Trophoblast cell (in vitro differentiated cells and primary cell): ENCODE measurements around the gene IL17REL.

Source experiments
- DNase-seq, 2 donors: peaks; one replicate each; pipeline ENCODE4 v3.0.0-alpha.2; 2016
- H2AFZ ChIP-seq: 2 replicates; pipeline ENCODE4 v1.6.1; 2013; ENCODE audit warnings: low read length, moderate library complexity, mild to moderate bottlenecking; ENCODE audit not compliant: insufficient read depth, poor library complexity
- H2AK5ac ChIP-seq: 2 replicates; pipeline ENCODE4 v1.6.1; 2013; ENCODE audit warnings: mild to moderate bottlenecking, low read length
- H2BK120ac ChIP-seq: 2 replicates; pipeline ENCODE4 v1.6.1; 2013; ENCODE audit warnings: low read length, mild to moderate bottlenecking, moderate library complexity; ENCODE audit not compliant: insufficient read depth, poor library complexity
- H2BK12ac ChIP-seq: 2 replicates; pipeline ENCODE4 v1.6.1; 2013; ENCODE audit warnings: mild to moderate bottlenecking, low read length, moderate library complexity
- H2BK5ac ChIP-seq: 2 replicates; pipeline ENCODE4 v1.6.1; 2013; ENCODE audit warnings: low read length, low read depth, moderate library complexity, mild to moderate bottlenecking; ENCODE audit not compliant: poor library complexity
- H3K14ac ChIP-seq: 2 replicates; pipeline ENCODE4 v1.6.1; 2013; ENCODE audit warnings: mild to moderate bottlenecking, low read length
- H3K18ac ChIP-seq: 2 replicates; pipeline ENCODE4 v1.6.1; 2013; ENCODE audit warnings: mild to moderate bottlenecking, low read length
- H3K23ac ChIP-seq: 2 replicates; pipeline ENCODE4 v1.6.1; 2013; ENCODE audit warnings: low read length
- H3K27ac ChIP-seq: 2 replicates; pipeline ENCODE4 v1.5.1; 2013; ENCODE audit warnings: low read depth, mild to moderate bottlenecking, inconsistent platforms, low read length, moderate library complexity
- H3K27me3 ChIP-seq: 2 replicates; pipeline ENCODE4 v1.6.1; 2013; ENCODE audit warnings: inconsistent platforms, mild to moderate bottlenecking, low read length, moderate library complexity; ENCODE audit not compliant: insufficient read depth
- H3K36me3 ChIP-seq, 2 experiments: 1 replicate in 1 of 2; 2 replicates in 1 of 2; pipeline ENCODE4 v1.6.1; 2013; ENCODE audit warnings: low read length in 2 of 2, mild to moderate bottlenecking in 2 of 2, moderate library complexity in 1 of 2; ENCODE audit not compliant: insufficient read depth in 2 of 2, control insufficient read depth in 1 of 2
- H3K4ac ChIP-seq: 2 replicates; pipeline ENCODE4 v1.6.1; 2013; ENCODE audit warnings: low read depth, mild to moderate bottlenecking, low read length, moderate library complexity
- H3K4me1 ChIP-seq, 2 experiments: 1 replicate in 1 of 2; 2 replicates in 1 of 2; pipeline ENCODE4 v1.6.1; 2013; ENCODE audit warnings: low read length in 2 of 2, mild to moderate bottlenecking in 2 of 2, moderate library complexity in 1 of 2; ENCODE audit not compliant: insufficient read depth in 2 of 2, control insufficient read depth in 1 of 2
- H3K4me2 ChIP-seq: 2 replicates; pipeline ENCODE4 v1.6.1; 2013; ENCODE audit warnings: inconsistent platforms, mild to moderate bottlenecking, low read length, moderate library complexity
- H3K4me3 ChIP-seq: 2 replicates; pipeline ENCODE4 v1.5.1; 2013; ENCODE audit warnings: mild to moderate bottlenecking, low read depth, low read length, inconsistent platforms
- H3K79me1 ChIP-seq: one replicate; pipeline ENCODE4 v1.6.1; 2013; ENCODE audit warnings: low read length
- H3K79me2 ChIP-seq: 2 replicates; pipeline ENCODE4 v1.6.1; 2013; ENCODE audit warnings: low read length, mild to moderate bottlenecking; ENCODE audit not compliant: control insufficient read depth, insufficient read depth, poor library complexity
- H3K9ac ChIP-seq: 2 replicates; pipeline ENCODE4 v1.6.1; 2013; ENCODE audit warnings: mild to moderate bottlenecking, low read length
- H3K9me3 ChIP-seq: 2 replicates; pipeline ENCODE4 v1.6.1; 2013; ENCODE audit warnings: low read depth, mild to moderate bottlenecking, control low read depth, inconsistent platforms, low read length; ENCODE audit not compliant: insufficient read depth
- H4K12ac ChIP-seq: 2 replicates; pipeline ENCODE4 v1.6.1; 2013; ENCODE audit warnings: low read depth, mild to moderate bottlenecking, low read length, moderate library complexity
- H4K8ac ChIP-seq: 2 replicates; pipeline ENCODE4 v1.6.1; 2013; ENCODE audit warnings: low read depth, mild to moderate bottlenecking, low read length, moderate library complexity
- H4K91ac ChIP-seq: one replicate; pipeline ENCODE4 v1.6.1; 2013; ENCODE audit warnings: low read depth, mild to moderate bottlenecking, low read length, moderate library complexity
- WGBS: extraction: QIAGEN DNeasy Blood & Tissue Kit; methylation state at CpG from one replicate; pipeline ENCODE4 v1.1.7; 2013; ENCODE audit warnings: missing lambda C conversion rate; ENCODE audit not compliant: insufficient read length, insufficient coverage; ENCODE audit errors: extremely low coverage; 5-methylcytosine and 5-hydroxymethylcytosine counted together

The IL17REL gene

DNA sequence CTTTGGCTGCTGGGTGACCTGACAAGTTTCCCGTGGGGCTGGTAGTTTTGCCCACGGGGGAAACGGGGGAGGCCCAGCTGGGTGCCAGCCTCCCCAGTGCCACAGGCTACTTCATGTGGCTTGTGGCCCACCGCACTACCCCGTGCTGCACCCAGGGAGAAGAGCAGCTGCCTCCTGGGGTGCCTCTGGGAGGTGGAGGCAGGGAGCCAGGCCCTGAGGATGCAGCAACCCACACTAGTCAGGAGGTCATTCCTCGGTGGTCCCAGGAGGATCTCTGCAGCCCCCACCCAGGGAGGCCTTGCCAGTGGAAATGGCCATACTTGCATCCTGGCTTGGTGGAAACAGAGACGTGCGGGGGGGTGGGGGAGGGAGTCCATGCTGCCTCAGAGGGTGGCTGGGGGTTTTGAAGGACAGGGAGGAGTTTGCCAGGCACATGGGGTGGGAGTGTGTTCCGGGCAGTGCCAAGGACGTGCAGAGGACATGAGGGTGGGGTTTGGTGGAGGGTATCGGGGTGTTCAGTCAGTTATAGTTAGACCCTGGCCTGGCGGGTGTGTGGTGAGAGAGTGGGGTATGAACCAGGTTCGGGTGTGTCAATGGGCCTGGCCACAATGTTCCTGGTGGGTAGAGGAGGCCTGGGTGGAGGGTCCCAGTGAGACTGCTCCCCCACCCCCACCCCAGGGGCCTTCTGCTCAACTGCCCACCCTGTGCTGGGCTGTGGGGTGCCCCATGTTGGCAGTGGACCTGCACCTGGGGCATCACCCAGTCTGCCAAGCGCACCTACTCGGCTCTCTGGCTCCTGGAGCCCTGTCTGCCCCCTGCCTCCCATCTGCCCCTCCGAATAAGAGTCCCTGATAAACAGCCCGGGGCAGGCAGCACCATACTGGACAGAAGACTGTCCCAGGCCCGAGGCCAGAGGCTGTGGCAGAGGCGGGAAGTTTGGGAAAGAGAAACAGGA is 48.2 kb downstream of the IL17REL start:
- no CpG with 5 or more reads among the region's 19 CpGs for WGBS
- no peak overlapping the region for H3K23ac ChIP-seq
- peaks cover 43% of the 10 kb centered on the region for H3K79me1 ChIP-seq

DNA sequence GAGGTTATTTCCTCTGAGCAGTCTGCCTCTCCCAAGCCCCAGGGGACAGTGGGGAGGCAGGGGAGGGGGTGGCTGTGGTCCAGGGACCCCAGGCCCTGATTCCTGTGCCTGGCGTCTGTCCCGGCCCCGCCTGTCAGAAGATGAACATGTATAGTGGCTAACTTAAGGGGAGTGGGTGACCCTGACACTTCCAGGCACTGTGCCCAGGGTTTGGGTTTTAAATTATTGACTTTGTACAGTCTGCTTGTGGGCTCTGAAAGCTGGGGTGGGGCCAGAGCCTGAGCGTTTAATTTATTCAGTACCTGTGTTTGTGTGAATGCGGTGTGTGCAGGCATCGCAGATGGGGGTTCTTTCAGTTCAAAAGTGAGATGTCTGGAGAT is 48.9 kb downstream of the IL17REL start:
- no peak overlapping the region for H3K9ac ChIP-seq
- WGBS, result no CpG with 5 or more reads among the region's 6 CpGs

More for the DNA sequence above, 48.2 kb downstream of the IL17REL start:
- Histone ChIP-seq H3K18ac (no peak overlapping the region), H3K9ac (no peak overlapping the region), H3K14ac (peak overlapping the region; percentile 7), H3K4me2 (no peak overlapping the region), H3K9me3 (peaks cover 4% of the 10 kb centered on the region), H2BK5ac (no peak overlapping the region), H2BK120ac (no peak overlapping the region), H2BK12ac (no peak overlapping the region), H2AFZ (no peak overlapping the region), H3K27ac (peak overlapping the region; percentile 4), H4K91ac (no peak overlapping the region), H4K8ac (peak overlapping the region; percentile 12), H2AK5ac (no peak overlapping the region), H3K27me3 (no peaks in the 10 kb centered on the region), H3K4me3 (no peak overlapping the region), H4K12ac (no peak overlapping the region), H3K4ac (peak overlapping the region; percentile 19), H3K79me2 (peaks cover 27% of the 10 kb centered on the region), H3K36me3 (peaks cover 31 to 32% of the 10 kb centered on the region in 2 experiments), H3K4me1 (peaks cover 49 to 54% of the 10 kb centered on the region in 2 experiments)
- no peak for DNase-seq

DNA sequence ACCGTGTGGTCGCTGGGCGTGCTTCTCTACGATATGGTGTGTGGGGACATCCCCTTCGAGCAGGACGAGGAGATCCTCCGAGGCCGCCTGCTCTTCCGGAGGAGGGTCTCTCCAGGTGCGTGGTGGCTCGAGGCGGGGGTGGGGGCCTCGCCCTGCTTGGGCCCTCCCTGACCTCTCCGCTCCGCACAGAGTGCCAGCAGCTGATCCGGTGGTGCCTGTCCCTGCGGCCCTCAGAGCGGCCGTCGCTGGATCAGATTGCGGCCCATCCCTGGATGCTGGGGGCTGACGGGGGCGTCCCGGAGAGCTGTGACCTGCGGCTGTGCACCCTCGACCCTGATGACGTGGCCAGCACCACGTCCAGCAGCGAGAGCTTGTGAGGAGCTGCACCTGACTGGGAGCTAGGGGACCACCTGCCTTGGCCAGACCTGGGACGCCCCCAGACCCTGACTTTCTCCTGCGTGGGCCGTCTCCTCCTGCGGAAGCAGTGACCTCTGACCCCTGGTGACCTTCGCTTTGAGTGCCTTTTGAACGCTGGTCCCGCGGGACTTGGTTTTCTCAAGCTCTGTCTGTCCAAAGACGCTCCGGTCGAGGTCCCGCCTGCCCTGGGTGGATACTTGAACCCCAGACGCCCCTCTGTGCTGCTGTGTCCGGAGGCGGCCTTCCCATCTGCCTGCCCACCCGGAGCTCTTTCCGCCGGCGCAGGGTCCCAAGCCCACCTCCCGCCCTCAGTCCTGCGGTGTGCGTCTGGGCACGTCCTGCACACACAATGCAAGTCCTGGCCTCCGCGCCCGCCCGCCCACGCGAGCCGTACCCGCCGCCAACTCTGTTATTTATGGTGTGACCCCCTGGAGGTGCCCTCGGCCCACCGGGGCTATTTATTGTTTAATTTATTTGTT is 49.6 kb downstream of the IL17REL start:
- peak overlapping the region; percentile 7 for H2AFZ ChIP-seq
- H3K36me3 ChIP-seq, result peaks cover 31 to 32% of the 10 kb centered on the region in 2 experiments
- peaks cover 47 to 59% of the 10 kb centered on the region in 2 experiments for H3K4me1 ChIP-seq
- peak overlapping the region; percentile 34 for H3K4me2 ChIP-seq
- H3K79me2 ChIP-seq, result peaks cover 27% of the 10 kb centered on the region
- no peak overlapping the region for H3K9ac ChIP-seq
- no CpG with 5 or more reads among the region's 63 CpGs for WGBS
- H2BK5ac ChIP-seq, result peak overlapping the region; percentile 66
- peak overlapping the region; percentile 37 for H2BK12ac ChIP-seq
- no peak overlapping the region for H3K23ac ChIP-seq
- H2AK5ac ChIP-seq, result peak overlapping the region; percentile 47
- no peaks in the 10 kb centered on the region for H3K27me3 ChIP-seq
- peak overlapping the region; percentile 42 for H3K14ac ChIP-seq
- H3K27ac ChIP-seq, result peak overlapping the region; percentile 71
- H3K4ac ChIP-seq, result peak overlapping the region; percentile 51
- H3K79me1 ChIP-seq, result peaks cover 45% of the 10 kb centered on the region
- peak overlapping the region; percentile 7 for H4K12ac ChIP-seq
- H2BK120ac ChIP-seq, result peak overlapping the region; percentile 54
- H4K91ac ChIP-seq, result peak overlapping the region; percentile 89
- peak overlapping the region; percentile 88 for H3K18ac ChIP-seq
- no peak for DNase-seq
- peak overlapping the region; percentile 67 for H4K8ac ChIP-seq
- peaks cover 2% of the 10 kb centered on the region for H3K9me3 ChIP-seq
- H3K4me3 ChIP-seq, result peak overlapping the region; percentile 6

More for the DNA sequence above, 48.9 kb downstream of the IL17REL start:
- peaks cover 27% of the 10 kb centered on the region for H3K79me2 ChIP-seq
- no peak overlapping the region for H3K18ac ChIP-seq
- peaks cover 4% of the 10 kb centered on the region for H3K9me3 ChIP-seq
- H2BK5ac ChIP-seq, result no peak overlapping the region
- H3K14ac ChIP-seq, result no peak overlapping the region
- no peak for DNase-seq
- H3K79me1 ChIP-seq, result peaks cover 43% of the 10 kb centered on the region
- no peak overlapping the region for H4K91ac ChIP-seq
- no peak overlapping the region for H2BK12ac ChIP-seq
- H3K36me3 ChIP-seq, result peaks cover 31 to 32% of the 10 kb centered on the region in 2 experiments
- no peaks in the 10 kb centered on the region for H3K27me3 ChIP-seq
- peak overlapping the region; percentile 12 for H3K27ac ChIP-seq
- peak overlapping the region; percentile 17 for H4K8ac ChIP-seq
- H3K23ac ChIP-seq, result no peak overlapping the region
- H3K4me2 ChIP-seq, result no peak overlapping the region
- no peak overlapping the region for H2BK120ac ChIP-seq
- H2AFZ ChIP-seq, result no peak overlapping the region
- peak overlapping the region; percentile 33 for H3K4ac ChIP-seq
- H4K12ac ChIP-seq, result no peak overlapping the region
- H2AK5ac ChIP-seq, result no peak overlapping the region
- H3K4me1 ChIP-seq, result peaks cover 49 to 60% of the 10 kb centered on the region in 2 experiments
- no peak overlapping the region for H3K4me3 ChIP-seq
